SH-SY5Y (cell line): ENCODE results near the gene PGR.

Experiments
- GATA2 ChIP-seq: IDR thresholded peaks from 2 replicates; pipeline ENCODE4 v1.6.1; 2011; ENCODE audit warnings: mild to moderate bottlenecking, low read depth, low read length
- GATA3 ChIP-seq: IDR thresholded peaks from 2 replicates; pipeline ENCODE4 v1.6.1; 2011; ENCODE audit warnings: low read depth, mild to moderate bottlenecking, low read length, moderate library complexity

DNA sequence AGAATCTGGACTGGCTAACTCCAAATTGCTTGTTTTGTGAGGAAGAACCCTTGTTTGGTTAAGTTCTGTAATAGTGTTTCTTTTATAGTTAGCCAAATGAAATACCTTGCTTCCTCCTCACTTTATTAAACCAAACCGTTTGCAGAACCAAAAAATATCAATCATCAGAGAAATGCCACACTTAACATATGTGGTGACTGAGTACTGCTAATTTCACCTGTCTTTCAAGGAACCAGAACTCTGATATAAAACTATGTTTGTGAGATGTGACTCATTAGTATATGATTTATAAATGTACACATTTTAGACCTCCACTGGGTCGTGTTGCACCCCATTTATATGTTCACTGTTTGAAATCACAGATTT is 119.9 kb downstream of the PGR start:
- TF ChIP-seq GATA2 (no peak), GATA3 (no peak)
